Gastrocnemius medialis (tissue), 4 donors: Measurements from ENCODE around the gene SMCO2.

Source experiments
- POLR2A ChIP-seq, 2 donors: fragments of 450-650 bp; IDR thresholded peaks; one replicate each; pipeline ENCODE4 v1.6.1; 2017; ENCODE audit warnings: antibody characterized with exemption in 2 of 2, mild to moderate bottlenecking in 2 of 2, moderate library complexity in 2 of 2
- TF ChIP-seq, protein P1 (sequence below), 5 experiments: fragments of 450-650 bp in 3 of 5; fragments of 200-600 bp in 2 of 5; sonication (generic) in 2 of 5; IDR thresholded peaks in 4 of 5; conservative IDR thresholded peaks in 1 of 5; 1 replicate in 4 of 5; 2 replicates in 1 of 5; pipeline ENCODE4 v1.5.1; 2016 to 2019; ENCODE audit warnings: antibody characterized with exemption in 5 of 5, mild to moderate bottlenecking in 3 of 5, moderate library complexity in 3 of 5

GRCh38 chr12:27468241-27468640 lies 21.7 kb downstream of the SMCO2 start:
- TF ChIP-seq, protein P1, sequence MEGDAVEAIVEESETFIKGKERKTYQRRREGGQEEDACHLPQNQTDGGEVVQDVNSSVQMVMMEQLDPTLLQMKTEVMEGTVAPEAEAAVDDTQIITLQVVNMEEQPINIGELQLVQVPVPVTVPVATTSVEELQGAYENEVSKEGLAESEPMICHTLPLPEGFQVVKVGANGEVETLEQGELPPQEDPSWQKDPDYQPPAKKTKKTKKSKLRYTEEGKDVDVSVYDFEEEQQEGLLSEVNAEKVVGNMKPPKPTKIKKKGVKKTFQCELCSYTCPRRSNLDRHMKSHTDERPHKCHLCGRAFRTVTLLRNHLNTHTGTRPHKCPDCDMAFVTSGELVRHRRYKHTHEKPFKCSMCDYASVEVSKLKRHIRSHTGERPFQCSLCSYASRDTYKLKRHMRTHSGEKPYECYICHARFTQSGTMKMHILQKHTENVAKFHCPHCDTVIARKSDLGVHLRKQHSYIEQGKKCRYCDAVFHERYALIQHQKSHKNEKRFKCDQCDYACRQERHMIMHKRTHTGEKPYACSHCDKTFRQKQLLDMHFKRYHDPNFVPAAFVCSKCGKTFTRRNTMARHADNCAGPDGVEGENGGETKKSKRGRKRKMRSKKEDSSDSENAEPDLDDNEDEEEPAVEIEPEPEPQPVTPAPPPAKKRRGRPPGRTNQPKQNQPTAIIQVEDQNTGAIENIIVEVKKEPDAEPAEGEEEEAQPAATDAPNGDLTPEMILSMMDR (IDR thresholded peaks at IDR 0.05 in 4 of 5, conservative IDR thresholded peaks at IDR 0.05 in 1 of 5): no peak
- no peak for TF ChIP-seq POLR2A (IDR thresholded peaks at IDR 0.05)
